GM23248 (cell line): ENCODE data around the gene IPO4. TPM values are rescaled to one million over a fixed set of nuclear protein-coding genes. Genes with fewer than 3 reads are reported as not detected.

ENCODE experiments used
- DNase-seq: peaks from one replicate; pipeline ENCODE4 v3.0.0-alpha.2; 2015
- H2AFZ ChIP-seq: fragments of 200-600 bp; sonication (generic); 2 replicates; pipeline ENCODE4 v1.6.1; 2016; ENCODE audit warnings: antibody characterized with exemption
- H3F3A ChIP-seq: fragments of 200-600 bp; sonication (generic); 2 replicates; pipeline ENCODE4 v1.6.1; 2016; ENCODE audit warnings: mild to moderate bottlenecking, antibody characterized with exemption, mixed run types; ENCODE audit not compliant: insufficient read depth
- H3K27ac ChIP-seq: fragments of 200-600 bp; sonication (generic); 2 replicates; pipeline ENCODE4 v1.5.1; 2016; ENCODE audit warnings: mild to moderate bottlenecking
- H3K27me3 ChIP-seq: fragments of 200-600 bp; sonication (generic); replicated peaks from 2 replicates; pipeline ENCODE4 v1.6.1; 2016; ENCODE audit warnings: mild to moderate bottlenecking; ENCODE audit not compliant: insufficient read depth
- H3K36me3 ChIP-seq: fragments of 200-600 bp; sonication (generic); 2 replicates; pipeline ENCODE4 v1.6.1; 2016; ENCODE audit warnings: low read depth, mild to moderate bottlenecking
- H3K4me1 ChIP-seq: fragments of 200-600 bp; sonication (generic); 2 replicates; pipeline ENCODE4 v1.6.1; 2016; ENCODE audit warnings: mild to moderate bottlenecking; ENCODE audit not compliant: insufficient read depth
- H3K4me2 ChIP-seq: fragments of 200-600 bp; sonication (generic); one replicate; pipeline ENCODE4 v1.6.1; 2016; ENCODE audit warnings: mild to moderate bottlenecking; ENCODE audit not compliant: unreplicated experiment
- H3K4me3 ChIP-seq: fragments of 200-600 bp; sonication (generic); 2 replicates; pipeline ENCODE4 v1.5.1; 2016; ENCODE audit warnings: mild to moderate bottlenecking
- H3K79me2 ChIP-seq: fragments of 200-600 bp; sonication (generic); 2 replicates; pipeline ENCODE4 v1.6.1; 2016; ENCODE audit warnings: mild to moderate bottlenecking; ENCODE audit not compliant: insufficient read depth
- H3K9ac ChIP-seq: fragments of 200-600 bp; sonication (generic); 2 replicates; pipeline ENCODE4 v1.6.1; 2016; ENCODE audit warnings: mild to moderate bottlenecking
- H3K9me2 ChIP-seq: fragments of 200-600 bp; sonication (generic); 2 replicates; pipeline ENCODE4 v1.6.1; 2016; ENCODE audit warnings: mixed run types, mild to moderate bottlenecking, moderate library complexity; ENCODE audit not compliant: insufficient read depth
- H3K9me3 ChIP-seq: fragments of 200-600 bp; sonication (generic); one replicate; pipeline ENCODE4 v1.6.1; 2017; ENCODE audit warnings: low read depth
- H4K20me1 ChIP-seq: fragments of 200-600 bp; sonication (generic); 2 replicates; pipeline ENCODE4 v1.6.0; 2016; ENCODE audit not compliant: insufficient read depth
- EZH2 ChIP-seq: fragments of 200-600 bp; sonication (generic); IDR thresholded peaks from 2 replicates; pipeline ENCODE4 v1.6.1; 2018; ENCODE audit warnings: antibody characterized with exemption, mild to moderate bottlenecking; ENCODE audit not compliant: insufficient read depth, poor library complexity, severe bottlenecking
- EZH2phosphoT487 ChIP-seq: fragments of 200-600 bp; sonication (generic); IDR thresholded peaks from 2 replicates; pipeline ENCODE4 v1.6.1; 2018; ENCODE audit warnings: antibody characterized with exemption, moderate library complexity, mild to moderate bottlenecking, low read depth; ENCODE audit not compliant: insufficient read depth
- WGBS, 2 experiments: methylation state at CpG; one replicate each; pipeline ENCODE4 v1.1.6; 2015 to 2017; ENCODE audit warnings: low lambda C conversion rate in 2 of 2, low coverage in 1 of 2; ENCODE audit errors: missing lambda C conversion rate in 2 of 2; 5-methylcytosine and 5-hydroxymethylcytosine counted together
- in situ Hi-C: fragments of 300-500 bp; cut with MboI; formaldehyde crosslinking; loops from 2 replicates; pipeline ENCODE4 v1.15.0; 2020
- polyA plus RNA-seq: library from polyadenylated mRNA; unstranded; fragments of >200 nt; fragmentation: Nextera tagmentation; extraction: Ambion mirVana; gene quantifications from 2 replicates; pipeline ENCODE4 v1.2.1, GENCODE V29; 2016
- total RNA-seq: library from RNA; depleted of rRNA; stranded (reverse); fragments of >200 nt; shearing (Covaris generic); gene quantifications from 2 replicates; pipeline ENCODE4 v1.2.3, GENCODE V29; 2014; rRNA removed

The IPO4 gene
- total RNA-seq: 55.3 and 58.3 TPM in 2 replicates
- 24.8 and 33.6 TPM in 2 replicates for polyA plus RNA-seq

- Histone ChIP-seq H3K4me2 (peak within 1 kb of the TSS; percentile 91), H3K4me1 (peaks cover 13% of the 10 kb centered on the region), H3F3A (peaks cover 12% of the 10 kb centered on the region), H4K20me1 (no peaks in the 10 kb centered on the region), H3K79me2 (peaks cover 47% of the 10 kb centered on the region), H3K27me3 (no peaks in the 10 kb centered on the region), H3K36me3 (no peaks in the 10 kb centered on the region), H3K9ac (peak within 1 kb of the TSS; percentile 87), H3K27ac (peak within 1 kb of the TSS; percentile 68), H3K9me3 (no peaks in the 10 kb centered on the region), H3K9me2 (no peaks in the 10 kb centered on the region), H2AFZ (peak within 1 kb of the TSS; percentile 78), H3K4me3 (peak within 1 kb of the TSS; percentile 96)
- WGBS, 2 experiments: 1% methylated on average over 57 to 62 of the region's 65 CpGs
- TF ChIP-seq EZH2phosphoT487: no peak
- TF ChIP-seq EZH2: no peak
- in situ Hi-C loops: no loop called here
- DNase-seq: peak; percentile 99
These were observed at the start of gene IPO4 for GRCh38 chr14:24188251-24189058. TSS of gene IPO4 (minus strand) at chr14:24188816. CDS start at chr14:24188787, 29 bp downstream.

- Histone ChIP-seq H3K4me3 (no peak overlapping the region), H3K36me3 (peaks cover 37% of the 10 kb centered on the region), H3K4me1 (peaks cover 40% of the 10 kb centered on the region), H3K79me2 (peaks cover 73% of the 10 kb centered on the region), H3K9ac (no peak overlapping the region), H3K27me3 (no peaks in the 10 kb centered on the region), H3K9me2 (no peaks in the 10 kb centered on the region), H3K27ac (no peak overlapping the region), H2AFZ (no peak overlapping the region), H3F3A (peaks cover 35% of the 10 kb centered on the region), H4K20me1 (no peaks in the 10 kb centered on the region), H3K9me3 (no peaks in the 10 kb centered on the region), H3K4me2 (no peak overlapping the region)
- no peak for TF ChIP-seq EZH2
- TF ChIP-seq EZH2phosphoT487: no peak
- 70 to 79% methylated on average over 5 of the region's 5 CpGs for WGBS, 2 experiments
- in situ Hi-C loops: no loop called here
- DNase-seq: no peak
These were observed 49.5 kb upstream of the IPO4 start for GRCh38 chr14:24238123-24238522.

GRCh38 chr14:24237463-24237955 is 48.9 kb upstream of the IPO4 start:
- Histone ChIP-seq H3K4me2 (no peak overlapping the region), H2AFZ (no peak overlapping the region), H3K36me3 (peaks cover 37% of the 10 kb centered on the region), H3K4me3 (no peak overlapping the region), H3F3A (peaks cover 34% of the 10 kb centered on the region), H3K9me2 (no peaks in the 10 kb centered on the region), H3K9me3 (no peaks in the 10 kb centered on the region), H3K9ac (no peak overlapping the region), H3K79me2 (peaks cover 74% of the 10 kb centered on the region), H3K4me1 (peaks cover 40% of the 10 kb centered on the region), H4K20me1 (no peaks in the 10 kb centered on the region), H3K27ac (0 out of 2 replicates have a peak overlapping the region, but pooled peaks have one; percentile 2), H3K27me3 (no peaks in the 10 kb centered on the region)
- 78 to 91% methylated on average over 2 of the region's 2 CpGs for WGBS, 2 experiments
- in situ Hi-C loops: no loop called here
- no peak for DNase-seq
- TF ChIP-seq EZH2: no peak
- no peak for TF ChIP-seq EZH2phosphoT487

GRCh38 chr14:24236689-24237462 is 48.3 kb upstream of the IPO4 start:
- Histone ChIP-seq H3K27ac (0 out of 2 replicates have a peak overlapping the region, but pooled peaks have one; percentile 2), H3K36me3 (peaks cover 37% of the 10 kb centered on the region)

More at GRCh38 chr14:24236689-24237462, 48.3 kb upstream of the IPO4 start:
- Histone ChIP-seq H3K4me1 (peaks cover 40% of the 10 kb centered on the region), H3K9me3 (no peaks in the 10 kb centered on the region), H3K9me2 (no peaks in the 10 kb centered on the region), H3K9ac (no peak overlapping the region), H2AFZ (no peak overlapping the region), H4K20me1 (no peaks in the 10 kb centered on the region), H3K4me3 (no peak overlapping the region), H3K27me3 (no peaks in the 10 kb centered on the region), H3K79me2 (peaks cover 75% of the 10 kb centered on the region), H3F3A (peaks cover 34% of the 10 kb centered on the region), H3K4me2 (no peak overlapping the region)
- in situ Hi-C loops: no loop called here
- TF ChIP-seq EZH2phosphoT487 (no peak), EZH2 (no peak)
- no peak for DNase-seq
- 91 to 94% methylated on average over 6 of the region's 6 CpGs for WGBS, 2 experiments
